ENCODE data around the gene KY. TPM values are rescaled to one million over a fixed set of nuclear protein-coding genes. Genes with fewer than 3 reads are reported as not detected.

Gene KY
- total and polyA plus RNA-seq, 9 of the 15 experiments (the other 6 are each of a cell fraction or from before 2014, with no cell fraction given): not detected

- H3K79me2 ChIP-seq (ENCODE audit: control insufficient read depth, insufficient read depth, low read length): no peaks in the 10 kb centered on the region
Measured at GRCh38 chr3:134628884-134629283, 21.9 kb downstream of the KY start.

More at GRCh38 chr3:134628884-134629283, 21.9 kb downstream of the KY start:
- BruUV-seq (replicated peaks): no TSS peak
- in situ Hi-C loops (cut with MboI) (no loop called here), intact Hi-C loops (cut with micrococcal nuclease) (no loop called here)
- FAIRE-seq (no peak), ATAC-seq (no peak), DNase-seq (ENCODE audit: extremely low read depth in 1 of 4, low spot score in 3 of 4) (no peak)
- no peaks in the 10 kb centered on the region for H3K9me3 ChIP-seq (replicated peaks; ENCODE audit: control insufficient read depth, insufficient read depth, low read depth, low read length)
- H3K4me3 ChIP-seq: no peak overlapping the region
- POLR2A ChIA-PET: interaction anchor here (1.1 kb wide), 1 partner anchor 18 kb away, joined by 3 read pairs; no protein-coding TSS in a partner anchor
- H3K9ac ChIP-seq (ENCODE audit: insufficient read depth in 1 of 2, low read depth in 2 of 2, low read length in 2 of 2): no peak overlapping the region
- H3K36me3 ChIP-seq (ENCODE audit: control insufficient read depth, insufficient read depth, low read length): no peaks in the 10 kb centered on the region
- CTCF ChIA-PET (ENCODE audit: low intra/inter-chr PET ratio): no interaction called here
- no peaks in the 10 kb centered on the region for H3K9me1 ChIP-seq (ENCODE audit: control insufficient read depth, insufficient read depth, low read length)
- 0% methylated on average over 2 of the region's 2 CpGs for WGBS (ENCODE audit: insufficient coverage, low coverage, missing lambda C conversion rate)
- no peaks in the 10 kb centered on the region for H3K4me1 ChIP-seq (replicated peaks in 1 of 2; ENCODE audit: control insufficient read depth in 2 of 2, insufficient read depth in 2 of 2, low read length in 2 of 2)
- no peak overlapping the region for H3K4me2 ChIP-seq (ENCODE audit: insufficient read depth, low read length)
- no peaks in the 10 kb centered on the region for H3K27me3 ChIP-seq (ENCODE audit: control insufficient read depth in 2 of 2, insufficient read depth in 2 of 2, low read length in 2 of 2)
- H2AFZ ChIP-seq (ENCODE audit: low read depth, low read length): no peak overlapping the region
- no peaks in the 10 kb centered on the region for H4K20me1 ChIP-seq (replicated peaks; ENCODE audit: control insufficient read depth, insufficient read depth, low read length)
- H3K27ac ChIP-seq (ENCODE audit: extremely low read depth, low read depth, low read length): no peak overlapping the region
- TF ChIP-seq ZFP91 (CRISPR knock-in tag; IDR thresholded peaks at IDR 0.05) (no peak), ZNF408 (CRISPR knock-in tag; IDR thresholded peaks at IDR 0.05; ENCODE audit: low read depth) (no peak), HMGXB4 (CRISPR knock-in tag; IDR thresholded peaks at IDR 0.05) (no peak), CCAR2 (IDR thresholded peaks at IDR 0.05; ENCODE audit: low read depth, low read length) (no peak), ETV5 (CRISPR knock-in tag; IDR thresholded peaks at IDR 0.05; ENCODE audit: low read depth) (no peak), ZNF174 (CRISPR knock-in tag; IDR thresholded peaks at IDR 0.05) (no peak), HDAC6 (IDR thresholded peaks at IDR 0.05; ENCODE audit: low read depth, low read length) (no peak), CBFA2T2 (conservative IDR thresholded peaks at IDR 0.05) (no peak), POLR2A (conservative IDR thresholded peaks at IDR 0.05) (no peak), CSDE1 (IDR thresholded peaks at IDR 0.05) (no peak), ZBTB1 (CRISPR knock-in tag; IDR thresholded peaks at IDR 0.05; ENCODE audit: borderline replicate concordance, low read depth) (no peak), BRD9 (IDR thresholded peaks at IDR 0.05; ENCODE audit: low read depth, partially characterized antibody) (no peak), POLR3A (IDR thresholded peaks at IDR 0.05; ENCODE audit: borderline replicate concordance, extremely low read depth, insufficient read depth, insufficient read length) (no peak), JUND (IDR thresholded peaks at IDR 0.05; ENCODE audit: borderline replicate concordance, low read depth, low read length) (no peak), JUND (tag; IDR thresholded peaks at IDR 0.05; ENCODE audit: borderline replicate concordance, low read depth, low read length) (no peak), GTF2A2 (tag; IDR thresholded peaks at IDR 0.05) (no peak)

Data from K562 (cell line).